ENCODE measurements around the gene ERCC6.
A peak's percentile ranks its signal among the peaks of the same experiment; 100 is the strongest.

The ERCC6 gene

GRCh38 chr10:49538381-49539319 lies at the start of gene ERCC6:
TSS of gene ERCC6 (minus strand) at chr10:49539121.
- peak; percentile 99 for DNase-seq

- no peak for DNase-seq
Observed at GRCh38 chr10:49587981-49588380, 49.1 kb upstream of the ERCC6 start.

- no peak for DNase-seq
Observed at GRCh38 chr10:49585387-49585786, 46.5 kb upstream of the ERCC6 start.

GRCh38 chr10:49579621-49580020 lies 40.7 kb upstream of the ERCC6 start:
- no peak for DNase-seq

GRCh38 chr10:49578392-49578791 lies 39.5 kb upstream of the ERCC6 start:
- no peak for DNase-seq

GRCh38 chr10:49577182-49577925 lies 38.4 kb upstream of the ERCC6 start:
- no peak for DNase-seq

- DNase-seq = no peak
Observed at GRCh38 chr10:49575489-49576072, 36.7 kb upstream of the ERCC6 start.

- DNase-seq = no peak
Observed at GRCh38 chr10:49572594-49573114, 33.7 kb upstream of the ERCC6 start.

GRCh38 chr10:49571388-49571787 lies 32.5 kb upstream of the ERCC6 start:
- no peak for DNase-seq

- DNase-seq = peak; percentile 13 to 42 (median 22)
Observed at GRCh38 chr10:49569031-49569631, 30.2 kb upstream of the ERCC6 start.

- no peak for DNase-seq
Observed at GRCh38 chr10:49568235-49568634, 29.3 kb upstream of the ERCC6 start.

- DNase-seq = no peak
Observed at GRCh38 chr10:49567810-49568209, 28.9 kb upstream of the ERCC6 start.

GRCh38 chr10:49564461-49565009 lies 25.6 kb upstream of the ERCC6 start:
- DNase-seq = no peak

- DNase-seq = no peak
Observed at GRCh38 chr10:49562893-49563292, 24.0 kb upstream of the ERCC6 start.

- no peak for DNase-seq
Observed at GRCh38 chr10:49560526-49560925, 21.6 kb upstream of the ERCC6 start.

- no peak for DNase-seq
Observed at GRCh38 chr10:49559476-49559875, 20.6 kb upstream of the ERCC6 start.

GRCh38 chr10:49558190-49558589 lies 19.3 kb upstream of the ERCC6 start:
- no peak for DNase-seq

GRCh38 chr10:49557681-49558080 lies 18.8 kb upstream of the ERCC6 start:
- DNase-seq = no peak

GRCh38 chr10:49556723-49557122 lies 17.8 kb upstream of the ERCC6 start:
- DNase-seq = no peak

- no peak for DNase-seq
Observed at GRCh38 chr10:49552277-49552676, 13.4 kb upstream of the ERCC6 start.

- no peak for DNase-seq
Observed at GRCh38 chr10:49550563-49550962, 11.6 kb upstream of the ERCC6 start.

- DNase-seq = no peak
Observed at GRCh38 chr10:49549640-49550346, 10.9 kb upstream of the ERCC6 start.
